ENCODE data around the gene SLC6A1.

The SLC6A1 gene

DNA sequence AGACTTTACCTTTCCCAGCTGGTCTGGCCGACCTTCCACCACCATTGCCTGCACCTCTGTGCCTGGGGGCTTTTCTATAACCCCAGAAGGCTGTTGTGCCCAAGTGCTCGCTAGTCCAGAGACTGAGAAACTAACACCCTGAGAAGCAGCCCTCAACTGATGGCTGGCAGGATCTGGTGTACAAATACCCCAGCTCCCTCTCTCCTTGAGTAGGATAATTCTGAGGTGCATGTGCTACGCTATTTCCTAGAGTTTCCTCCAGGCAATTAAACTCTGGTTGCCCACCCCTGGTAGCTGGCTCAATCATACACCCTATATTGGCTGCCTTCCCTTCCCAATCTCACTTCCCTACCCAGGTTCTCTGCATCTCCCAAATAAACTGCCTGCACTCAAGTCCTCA, 11.5 kb upstream of the SLC6A1 start:
- no peaks in the 10 kb centered on the region for H3K4me1 Mint-ChIP-seq
- no peak overlapping the region for H3K27ac Mint-ChIP-seq
- no peaks in the 10 kb centered on the region for H3K36me3 Mint-ChIP-seq
- no peaks in the 10 kb centered on the region for H3K9me3 Mint-ChIP-seq
- no peak for DNase-seq (ENCODE audit: low spot score in 2 of 2)
- no peak overlapping the region for H3K4me3 Mint-ChIP-seq
- ATAC-seq = no peak

- H3K36me3 Mint-ChIP-seq = no peaks in the 10 kb centered on the region
- no peaks in the 10 kb centered on the region for H3K4me1 Mint-ChIP-seq
- ATAC-seq (no peak), DNase-seq (ENCODE audit: low spot score in 2 of 2) (no peak)
- no peak overlapping the region for H3K27ac Mint-ChIP-seq
- no peaks in the 10 kb centered on the region for H3K9me3 Mint-ChIP-seq
- H3K4me3 Mint-ChIP-seq = no peak overlapping the region
Measured at GRCh38 chr3:10981961-10982360, 10.6 kb upstream of the SLC6A1 start.

GRCh38 chr3:10982782-10983181, 9.8 kb upstream of the SLC6A1 start:
- DNase-seq (ENCODE audit: low spot score in 2 of 2) (no peak), ATAC-seq (no peak)
- Mint-ChIP-seq H3K4me1 (no peaks in the 10 kb centered on the region), H3K4me3 (no peak overlapping the region), H3K36me3 (no peaks in the 10 kb centered on the region), H3K9me3 (no peaks in the 10 kb centered on the region), H3K27ac (no peak overlapping the region)

DNA sequence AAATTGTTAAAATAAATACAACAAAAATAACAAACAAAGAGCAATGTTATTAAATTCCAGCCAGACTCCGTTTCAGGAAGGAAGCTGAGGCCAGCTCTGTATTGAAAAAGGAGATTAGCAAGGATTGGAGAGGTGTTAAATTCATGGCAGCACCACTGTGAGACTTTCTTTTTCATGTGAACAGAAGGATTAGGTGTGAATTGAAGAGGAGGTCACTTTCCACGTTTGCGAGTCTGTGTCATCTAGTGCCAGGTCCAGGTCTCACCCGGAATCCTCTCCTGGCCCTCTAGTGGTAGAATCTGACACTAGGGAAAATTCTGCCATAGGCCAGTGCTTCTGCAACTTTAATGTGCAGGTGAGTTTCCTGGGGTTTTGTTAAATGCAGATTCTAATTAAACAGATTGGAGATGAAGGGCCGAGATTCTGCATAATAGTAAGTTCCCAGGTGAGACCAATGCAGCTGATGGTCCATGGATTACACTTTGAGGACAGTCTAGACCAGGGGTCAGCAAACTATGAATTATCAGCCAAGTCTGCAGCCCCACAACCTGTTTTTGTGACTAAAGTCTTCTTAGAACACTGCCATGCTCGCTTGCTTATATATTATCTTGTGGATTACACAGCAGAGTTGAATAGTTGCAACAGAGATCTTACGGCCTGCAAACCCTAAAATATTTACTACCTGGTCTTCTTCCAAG, 9.2 kb upstream of the SLC6A1 start:
- no peak overlapping the region for H3K27ac Mint-ChIP-seq
- DNase-seq (ENCODE audit: low spot score in 2 of 2) (no peak), ATAC-seq (no peak)
- H3K9me3 Mint-ChIP-seq = no peaks in the 10 kb centered on the region
- no peak overlapping the region for H3K4me3 Mint-ChIP-seq
- no peaks in the 10 kb centered on the region for H3K36me3 Mint-ChIP-seq
- H3K4me1 Mint-ChIP-seq = no peaks in the 10 kb centered on the region

DNA sequence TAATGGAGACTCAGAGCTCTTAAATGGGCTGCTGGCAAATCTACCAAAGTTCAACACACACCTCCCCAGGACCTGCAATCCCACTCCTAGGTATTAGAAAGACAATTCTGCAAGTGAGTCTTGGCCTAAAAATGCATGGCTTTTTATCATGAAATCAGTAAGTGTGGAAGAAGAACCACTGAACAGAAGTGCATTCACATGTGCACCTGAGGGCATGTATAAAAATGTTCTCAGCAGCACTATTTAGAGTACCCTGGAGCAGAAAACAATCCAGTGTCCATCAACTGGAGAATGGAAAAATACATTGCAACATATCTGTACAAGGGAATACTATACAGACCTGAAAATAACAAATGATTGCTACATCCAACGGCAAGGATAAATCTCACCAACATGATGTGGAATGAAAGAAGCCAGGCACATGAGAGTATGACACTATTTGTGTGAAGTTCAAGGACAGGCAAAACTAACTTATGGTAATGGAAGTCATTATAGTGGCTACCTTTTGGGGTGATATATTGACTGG, 8.1 kb upstream of the SLC6A1 start:
- no peaks in the 10 kb centered on the region for H3K4me1 Mint-ChIP-seq
- DNase-seq (ENCODE audit: low spot score in 2 of 2) = no peak
- no peaks in the 10 kb centered on the region for H3K36me3 Mint-ChIP-seq
- no peaks in the 10 kb centered on the region for H3K9me3 Mint-ChIP-seq
- H3K27ac Mint-ChIP-seq = no peak overlapping the region
- ATAC-seq = no peak
- H3K4me3 Mint-ChIP-seq = no peak overlapping the region

- no peak for ATAC-seq
- no peaks in the 10 kb centered on the region for H3K4me1 Mint-ChIP-seq
- no peak overlapping the region for H3K4me3 Mint-ChIP-seq
- no peaks in the 10 kb centered on the region for H3K36me3 Mint-ChIP-seq
- DNase-seq (ENCODE audit: low spot score in 2 of 2) = no peak
- H3K27ac Mint-ChIP-seq = no peak overlapping the region
- no peaks in the 10 kb centered on the region for H3K9me3 Mint-ChIP-seq
Measured at GRCh38 chr3:10985181-10985580, 7.4 kb upstream of the SLC6A1 start.

GRCh38 chr3:10986592-10986991, 6.0 kb upstream of the SLC6A1 start:
- DNase-seq (ENCODE audit: low spot score in 2 of 2) = no peak
- H3K27ac Mint-ChIP-seq = no peak overlapping the region
- no peak overlapping the region for H3K4me3 Mint-ChIP-seq
- ATAC-seq = no peak
- no peaks in the 10 kb centered on the region for H3K9me3 Mint-ChIP-seq
- H3K36me3 Mint-ChIP-seq = no peaks in the 10 kb centered on the region
- peaks cover under 1% of the 10 kb centered on the region for H3K4me1 Mint-ChIP-seq

GRCh38 chr3:10988001-10988665, 4.4 kb upstream of the SLC6A1 start:
- Mint-ChIP-seq H3K4me3 (no peak overlapping the region), H3K4me1 (peaks cover 8% of the 10 kb centered on the region), H3K9me3 (no peaks in the 10 kb centered on the region), H3K36me3 (no peaks in the 10 kb centered on the region), H3K27ac (no peak overlapping the region)
- ATAC-seq = no peak
- DNase-seq (ENCODE audit: low spot score in 2 of 2) = no peak

DNA sequence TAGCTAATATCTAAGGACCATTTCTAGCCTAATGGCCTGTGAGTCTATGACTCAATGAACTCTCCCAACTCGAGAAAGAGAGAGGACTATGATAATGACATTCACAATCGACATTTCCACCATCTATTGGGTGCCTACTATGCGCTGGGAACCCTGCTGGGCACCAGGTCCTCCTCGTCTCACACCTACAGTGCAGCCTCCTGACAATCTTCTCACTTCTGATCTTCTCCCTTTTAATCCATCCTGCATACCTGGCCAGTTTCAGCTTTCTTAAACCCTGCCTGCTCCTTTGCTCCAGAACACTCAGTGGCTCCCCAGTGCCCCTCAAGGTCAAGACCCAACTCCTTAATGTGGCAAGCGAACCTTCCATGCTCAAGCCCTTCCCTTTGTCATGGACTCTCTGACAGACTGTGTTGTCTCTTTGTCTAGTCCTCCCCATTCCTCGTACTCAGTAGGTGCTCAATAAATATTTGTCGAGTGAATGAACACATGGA, 3.5 kb upstream of the SLC6A1 start:
- no peaks in the 10 kb centered on the region for H3K9me3 Mint-ChIP-seq
- no peak for DNase-seq (ENCODE audit: low spot score in 2 of 2)
- peaks cover 8% of the 10 kb centered on the region for H3K4me1 Mint-ChIP-seq
- H3K36me3 Mint-ChIP-seq = no peaks in the 10 kb centered on the region
- no peak overlapping the region for H3K4me3 Mint-ChIP-seq
- no peak for ATAC-seq
- H3K27ac Mint-ChIP-seq = no peak overlapping the region

- DNase-seq (ENCODE audit: low spot score in 2 of 2) = no peak
- ATAC-seq = no peak
- Mint-ChIP-seq H3K4me1 (peaks cover 12% of the 10 kb centered on the region), H3K4me3 (no peak overlapping the region), H3K27ac (no peak overlapping the region), H3K36me3 (no peaks in the 10 kb centered on the region), H3K9me3 (no peaks in the 10 kb centered on the region)
Measured at GRCh38 chr3:10992943-10993728, 588 bp downstream of the SLC6A1 start.

- Mint-ChIP-seq H3K27ac (no peak overlapping the region), H3K36me3 (no peaks in the 10 kb centered on the region), H3K4me3 (no peak overlapping the region), H3K4me1 (peaks cover 13% of the 10 kb centered on the region), H3K9me3 (no peaks in the 10 kb centered on the region)
- ATAC-seq (no peak), DNase-seq (ENCODE audit: low spot score in 2 of 2) (no peak)
Measured at GRCh38 chr3:10993729-10994065, 1.1 kb downstream of the SLC6A1 start.

DNA sequence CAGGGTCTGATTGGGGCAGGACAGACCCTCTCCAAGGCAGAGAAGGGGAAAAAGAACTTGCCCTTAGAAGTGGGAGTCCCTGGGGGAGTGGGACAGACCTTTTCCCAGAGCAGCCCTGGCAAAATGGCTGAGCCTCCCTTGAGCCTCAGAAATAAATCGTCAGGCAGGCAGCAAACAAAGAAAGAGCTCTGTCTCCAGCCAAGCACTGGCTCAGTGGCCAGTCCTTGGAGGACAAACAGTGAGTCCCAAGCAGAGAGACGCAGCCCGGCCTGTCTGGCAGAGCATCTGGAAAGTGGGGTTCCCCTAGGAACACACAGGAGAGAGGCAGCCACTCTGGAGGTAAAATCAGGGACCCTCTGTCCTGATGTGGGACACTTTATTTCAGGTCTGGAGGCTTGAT, 1.8 kb downstream of the SLC6A1 start:
- Mint-ChIP-seq H3K27ac (no peak overlapping the region), H3K4me1 (peaks cover 13% of the 10 kb centered on the region), H3K4me3 (no peak overlapping the region), H3K36me3 (no peaks in the 10 kb centered on the region), H3K9me3 (no peaks in the 10 kb centered on the region)
- DNase-seq (ENCODE audit: low spot score in 2 of 2) = no peak
- no peak for ATAC-seq

DNA sequence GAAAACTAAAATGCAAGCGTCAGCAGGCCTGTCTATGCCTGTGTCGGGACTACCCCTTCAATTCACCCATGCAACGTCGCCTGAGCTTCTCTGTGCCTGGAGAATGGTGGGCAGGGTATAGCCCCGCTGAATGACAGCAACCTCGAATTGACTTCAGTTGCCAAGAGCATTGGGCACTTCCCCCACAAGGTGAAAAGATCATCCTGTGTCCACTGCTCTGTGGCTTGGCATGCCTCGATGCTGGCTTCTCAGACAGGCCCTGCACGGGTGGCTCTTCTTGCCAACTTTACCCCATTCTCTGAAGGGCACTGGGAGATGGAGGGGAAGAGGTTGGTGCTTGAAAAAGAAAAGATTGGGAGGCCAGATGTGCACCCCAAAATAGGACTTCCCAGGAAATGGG, 3.3 kb downstream of the SLC6A1 start:
- ATAC-seq (no peak), DNase-seq (ENCODE audit: low spot score in 2 of 2) (no peak)
- Mint-ChIP-seq H3K27ac (no peak overlapping the region), H3K4me1 (peaks cover 13% of the 10 kb centered on the region), H3K4me3 (no peak overlapping the region), H3K9me3 (no peaks in the 10 kb centered on the region), H3K36me3 (no peaks in the 10 kb centered on the region)

GRCh38 chr3:10996345-10997013, 3.9 kb downstream of the SLC6A1 start:
- Mint-ChIP-seq H3K4me1 (peaks cover 13% of the 10 kb centered on the region), H3K4me3 (no peak overlapping the region), H3K36me3 (no peaks in the 10 kb centered on the region), H3K9me3 (no peaks in the 10 kb centered on the region), H3K27ac (no peak overlapping the region)
- no peak for DNase-seq (ENCODE audit: low spot score in 2 of 2)
- no peak for ATAC-seq

DNA sequence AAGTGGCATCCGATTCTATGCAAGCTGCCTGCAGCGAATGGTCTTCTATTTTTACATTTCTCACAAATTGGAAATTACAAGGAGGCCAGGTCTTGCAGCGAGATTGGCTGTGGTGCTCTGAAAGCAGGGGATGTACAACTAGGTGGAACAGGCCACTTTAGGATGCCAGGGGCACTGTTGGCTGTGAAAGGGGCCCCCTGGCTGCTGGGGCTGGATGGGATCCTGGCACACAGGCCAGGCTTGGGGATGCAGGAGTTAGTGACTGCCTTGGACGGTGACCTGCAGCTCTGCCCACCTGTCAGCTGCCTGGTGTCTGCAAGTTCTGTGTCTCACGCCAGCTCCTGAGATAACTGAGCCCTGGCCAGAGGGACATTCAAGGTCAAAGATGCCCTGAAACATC, 4.6 kb downstream of the SLC6A1 start:
- Mint-ChIP-seq H3K27ac (no peak overlapping the region), H3K4me1 (peaks cover 7% of the 10 kb centered on the region), H3K9me3 (no peaks in the 10 kb centered on the region), H3K36me3 (no peaks in the 10 kb centered on the region), H3K4me3 (no peak overlapping the region)
- DNase-seq (ENCODE audit: low spot score in 2 of 2) (no peak), ATAC-seq (no peak)
